GM15510 (cell line): ENCODE measurements around the gene CTNNA1.

Source experiments
- POLR2A ChIP-seq: IDR thresholded peaks from 3 replicates; pipeline ENCODE4 v1.6.1; 2011; ENCODE audit warnings: borderline replicate concordance; ENCODE audit not compliant: insufficient read length; ENCODE audit errors: extremely low read depth

Gene CTNNA1

GRCh38 chr5:138743484-138743883, 9.7 kb upstream of the CTNNA1 start:
- no peak for TF ChIP-seq POLR2A

GRCh38 chr5:138745268-138745667, 8.0 kb upstream of the CTNNA1 start:
- no peak for TF ChIP-seq POLR2A

- TF ChIP-seq POLR2A = no peak
Observed at GRCh38 chr5:138748630-138749081, 4.6 kb upstream of the CTNNA1 start.

GRCh38 chr5:138752341-138752950, 779 bp upstream of the CTNNA1 start:
- no peak for TF ChIP-seq POLR2A

- no peak for TF ChIP-seq POLR2A
Observed at GRCh38 chr5:138753794-138754698, 821 bp downstream of the CTNNA1 start.

GRCh38 chr5:138754699-138755057, 1.5 kb downstream of the CTNNA1 start:
- TF ChIP-seq POLR2A = no peak

GRCh38 chr5:138755084-138755748, 2.0 kb downstream of the CTNNA1 start:
- TF ChIP-seq POLR2A = no peak

GRCh38 chr5:138757061-138757776, 4.0 kb downstream of the CTNNA1 start:
- no peak for TF ChIP-seq POLR2A

GRCh38 chr5:138760448-138761110, 7.4 kb downstream of the CTNNA1 start:
- no peak for TF ChIP-seq POLR2A

- TF ChIP-seq POLR2A = no peak
Observed at GRCh38 chr5:138762110-138762509, 8.9 kb downstream of the CTNNA1 start.

- no peak for TF ChIP-seq POLR2A
Observed at GRCh38 chr5:138763037-138763778, 10.0 kb downstream of the CTNNA1 start.

- TF ChIP-seq POLR2A = no peak
Observed at GRCh38 chr5:138770291-138770690, 17.1 kb downstream of the CTNNA1 start.

- TF ChIP-seq POLR2A = no peak
Observed at GRCh38 chr5:138770977-138771376, 17.8 kb downstream of the CTNNA1 start.

GRCh38 chr5:138772986-138773594, 19.9 kb downstream of the CTNNA1 start:
- TF ChIP-seq POLR2A = no peak

- TF ChIP-seq POLR2A = no peak
Observed at GRCh38 chr5:138775034-138775433, 21.8 kb downstream of the CTNNA1 start.
